ENCODE measurements around the gene SLIT3.

Gene SLIT3

DNA sequence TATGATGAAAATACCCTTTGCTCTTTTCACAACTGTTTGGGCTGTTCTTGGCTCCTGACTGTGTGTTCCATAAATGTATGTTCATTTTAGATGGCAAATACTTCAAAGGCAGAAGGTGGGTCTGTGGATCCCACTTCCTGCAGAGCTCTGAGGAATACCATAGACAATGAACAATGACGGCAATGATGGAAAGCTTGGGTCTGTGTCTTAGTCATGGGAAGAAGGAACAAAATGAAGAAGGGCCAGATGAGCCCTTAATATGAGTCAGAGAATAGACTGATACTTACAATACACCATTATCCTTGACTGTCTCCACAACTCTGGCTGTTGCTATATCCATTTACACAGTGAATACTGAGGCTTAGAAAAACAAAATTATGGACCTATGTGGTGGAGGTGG, 126.0 kb downstream of the SLIT3 start:
- no peak for DNase-seq (ENCODE audit: low read depth)

DNA sequence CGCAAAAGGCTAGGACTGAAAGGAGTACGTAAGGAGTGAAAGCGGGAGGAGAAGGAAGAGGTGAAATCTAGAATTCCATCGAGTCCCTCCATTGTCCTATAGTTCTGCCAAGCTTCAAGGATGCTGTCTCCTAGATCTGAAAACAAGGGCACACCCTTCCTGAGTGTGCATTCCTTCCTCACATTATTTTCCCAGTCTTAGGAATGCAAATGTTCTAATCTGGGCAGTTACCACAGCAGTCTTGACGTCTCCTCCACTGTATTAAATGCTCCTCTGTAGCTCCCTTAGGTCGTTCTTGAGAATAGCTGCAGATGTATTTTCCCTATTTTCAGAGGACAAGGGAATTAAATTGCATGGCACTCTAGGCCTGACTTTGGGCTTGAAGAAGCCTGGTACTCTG, 127.6 kb downstream of the SLIT3 start:
- no peak for DNase-seq (ENCODE audit: low read depth)

DNA sequence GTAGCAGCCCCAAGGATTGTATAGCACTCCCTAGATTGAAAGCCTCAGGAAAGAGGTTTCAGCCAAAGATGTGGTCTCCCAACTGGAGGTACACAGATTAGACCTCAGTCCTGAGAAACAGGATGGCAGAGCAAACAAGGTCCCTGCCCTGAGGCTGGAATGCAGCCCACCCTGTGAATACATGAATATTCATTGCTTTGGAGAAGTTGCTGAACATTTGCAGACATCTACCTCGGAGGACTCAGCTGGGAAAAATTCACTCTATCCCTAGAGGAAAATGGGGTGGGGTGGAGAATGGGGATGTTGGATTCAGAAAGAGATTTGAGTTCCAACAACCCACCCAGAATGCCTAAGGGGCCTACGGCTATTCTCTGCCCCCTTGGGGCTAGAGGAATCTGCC, 129.4 kb downstream of the SLIT3 start:
- no peak for DNase-seq (ENCODE audit: low read depth)

DNA sequence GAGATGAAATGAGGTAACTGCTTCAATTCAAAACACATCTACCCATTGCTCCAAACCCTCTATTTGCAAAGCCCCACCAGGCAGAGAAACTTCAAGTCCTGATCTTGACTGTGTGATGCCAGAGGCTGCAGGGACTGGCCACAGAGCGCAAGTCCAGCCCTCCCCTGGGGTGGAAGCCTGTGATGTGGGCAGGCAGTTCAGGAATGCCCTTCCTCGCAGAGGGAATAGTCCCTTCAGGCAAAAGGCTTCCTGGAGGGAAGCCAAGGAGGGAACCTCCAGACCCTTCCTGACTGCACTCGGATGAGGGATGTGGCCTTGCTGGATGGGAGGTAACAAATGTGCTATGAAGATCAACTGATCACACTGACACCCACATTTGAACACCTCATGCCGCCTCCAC, 131.2 kb downstream of the SLIT3 start:
- DNase-seq (ENCODE audit: low read depth) = no peak

DNA sequence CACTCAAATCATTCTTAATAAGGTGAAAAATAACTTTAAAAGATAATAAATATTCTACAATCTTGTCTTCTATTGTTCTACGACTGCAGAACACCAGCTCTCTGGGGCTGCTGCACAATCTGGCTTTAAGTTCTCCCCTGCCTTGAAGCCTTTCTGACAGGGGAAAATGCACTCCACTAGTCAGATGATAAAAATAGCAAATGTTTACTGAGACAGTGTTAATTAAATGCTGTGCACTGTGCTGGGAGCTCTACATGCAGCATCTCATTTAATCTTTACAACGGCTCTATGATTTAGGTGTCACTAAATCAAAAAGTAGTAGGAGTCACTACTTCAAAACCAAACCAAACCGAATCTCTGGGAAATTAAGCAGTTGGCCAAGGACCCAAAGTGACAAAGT, 132.7 kb downstream of the SLIT3 start:
- no peak for DNase-seq (ENCODE audit: low read depth)

- no peak for DNase-seq (ENCODE audit: low read depth)
Measured at GRCh38 chr5:169166078-169166477, 134.9 kb downstream of the SLIT3 start.

DNA sequence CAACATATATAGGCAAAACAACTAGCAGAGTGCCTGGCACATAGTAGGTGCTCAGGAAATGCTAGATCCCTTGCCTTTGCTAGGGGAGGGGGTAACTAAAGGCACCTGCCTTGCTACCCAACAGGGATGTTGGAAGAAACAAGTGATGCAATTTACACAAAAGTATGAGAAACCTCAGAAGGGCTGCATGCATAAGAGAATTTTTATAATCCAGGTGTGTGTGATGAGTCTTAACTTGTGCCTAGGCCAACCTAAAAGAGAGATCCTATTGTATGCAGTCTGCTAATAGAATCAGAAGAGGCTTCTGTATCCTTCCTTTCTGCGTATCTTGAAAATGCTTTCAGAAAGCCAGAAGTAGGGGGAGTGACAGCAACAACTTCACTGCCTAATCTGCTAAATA, 135.9 kb downstream of the SLIT3 start:
- DNase-seq (ENCODE audit: low read depth) = no peak

- no peak for DNase-seq (ENCODE audit: low read depth)
Measured at GRCh38 chr5:169164481-169164925, 136.4 kb downstream of the SLIT3 start.

DNA sequence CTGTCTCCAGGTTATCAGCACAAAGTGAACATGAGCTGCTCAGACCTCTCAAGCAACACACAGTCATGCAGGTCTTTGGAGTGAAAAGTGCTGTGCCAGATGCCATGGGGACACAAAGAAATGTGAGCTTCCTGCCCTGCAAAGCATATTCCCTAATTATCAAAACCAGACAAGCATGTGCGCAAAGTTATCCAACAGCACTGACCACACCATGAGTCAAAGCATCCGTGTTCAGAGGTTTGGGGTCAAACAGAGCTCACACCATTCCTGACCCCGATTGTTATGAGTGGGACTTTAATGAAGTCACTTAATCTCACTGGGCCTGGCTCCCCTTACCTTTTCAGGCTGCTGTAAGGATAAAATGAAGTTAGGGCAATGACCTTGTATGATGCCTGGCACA, 138.5 kb downstream of the SLIT3 start:
- no peak for DNase-seq (ENCODE audit: low read depth)

- no peak for DNase-seq (ENCODE audit: low read depth)
Measured at GRCh38 chr5:169161022-169161680, 139.8 kb downstream of the SLIT3 start.

GRCh38 chr5:169160405-169160901, 140.5 kb downstream of the SLIT3 start:
- DNase-seq (ENCODE audit: low read depth) = no peak

DNA sequence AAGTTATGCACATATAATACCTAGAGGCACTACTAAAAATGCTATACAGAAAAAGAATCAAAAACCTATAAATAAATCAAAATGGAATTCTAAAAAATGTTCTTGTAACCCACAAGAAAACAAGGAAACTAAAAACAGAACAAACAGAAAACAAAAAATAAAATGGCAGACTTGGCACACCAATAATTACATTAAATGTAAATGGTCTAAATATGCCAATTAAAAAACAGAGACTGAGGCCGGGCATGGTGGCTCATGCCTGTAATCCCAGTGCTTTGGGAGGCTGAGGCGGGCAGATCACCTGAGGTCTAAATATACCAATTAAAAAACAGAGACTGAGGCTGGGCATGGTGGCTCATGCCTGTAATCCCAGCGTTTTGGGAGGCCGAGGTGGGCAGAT, 142.2 kb downstream of the SLIT3 start:
- no peak for DNase-seq (ENCODE audit: low read depth)

- DNase-seq (ENCODE audit: low read depth) = no peak
Measured at GRCh38 chr5:169157064-169157463, 143.9 kb downstream of the SLIT3 start.

DNA sequence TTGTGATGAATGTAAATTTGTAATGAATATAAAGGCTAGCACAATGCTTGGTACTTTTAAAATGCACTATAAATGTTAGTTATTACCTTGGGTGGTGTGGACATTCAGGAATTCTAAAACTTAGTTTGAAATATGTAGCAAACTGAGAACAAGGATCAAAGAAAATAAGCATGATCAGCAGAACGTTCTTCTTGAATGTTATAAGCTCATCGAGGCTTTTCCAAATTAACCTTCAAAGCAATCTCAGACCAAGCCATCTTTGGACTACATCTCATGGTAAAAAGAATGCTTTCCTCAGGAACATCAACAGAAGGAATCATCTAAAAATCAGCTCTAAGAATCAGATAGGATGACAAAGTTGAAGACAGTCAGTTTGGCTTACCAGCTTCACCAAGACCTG, 146.3 kb downstream of the SLIT3 start:
- DNase-seq (ENCODE audit: low read depth) = no peak

DNA sequence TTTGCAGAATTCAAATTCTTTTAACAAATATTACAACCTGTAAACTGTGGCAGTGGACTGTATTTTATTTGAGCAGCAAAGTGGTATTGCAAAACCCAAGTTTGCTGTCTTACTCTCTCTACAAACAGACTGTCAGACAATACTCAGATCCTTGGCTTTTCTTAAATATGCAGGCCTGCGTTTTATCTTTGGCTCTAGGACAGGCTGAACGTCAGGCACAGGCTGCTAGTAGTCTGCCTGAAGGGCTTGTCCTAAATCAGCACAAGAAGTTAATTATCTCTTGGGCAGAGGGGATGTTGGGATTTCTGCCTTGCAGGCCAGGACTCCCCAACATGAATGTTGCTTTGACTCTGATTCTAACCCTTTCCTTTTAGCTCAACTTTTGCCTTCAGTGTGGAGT, 147.5 kb downstream of the SLIT3 start:
- DNase-seq (ENCODE audit: low read depth) = no peak

DNA sequence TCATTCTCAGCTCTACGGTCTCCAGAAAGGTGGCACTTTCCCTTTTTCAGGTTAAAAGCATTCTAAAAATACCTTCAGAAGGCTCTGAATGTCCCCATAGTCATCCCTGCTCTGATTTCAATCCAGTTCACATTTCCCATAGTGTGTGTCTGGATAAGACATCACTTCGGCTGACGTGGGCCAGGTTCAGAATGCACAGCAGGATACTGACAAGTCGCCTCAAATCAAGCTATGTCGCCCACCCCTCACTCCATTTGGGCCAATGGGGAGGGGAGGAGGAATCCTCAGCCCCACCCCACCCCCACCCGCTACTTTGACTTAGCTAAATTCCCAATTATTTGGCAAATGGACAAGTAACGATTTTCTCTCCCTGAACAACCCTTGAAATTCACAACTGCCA, 148.0 kb downstream of the SLIT3 start:
- DNase-seq (ENCODE audit: low read depth) = no peak

- DNase-seq (ENCODE audit: low read depth) = no peak
Measured at GRCh38 chr5:169152453-169152852, 148.5 kb downstream of the SLIT3 start.

- no peak for DNase-seq (ENCODE audit: low read depth)
Measured at GRCh38 chr5:169151051-169151805, 149.7 kb downstream of the SLIT3 start.

DNA sequence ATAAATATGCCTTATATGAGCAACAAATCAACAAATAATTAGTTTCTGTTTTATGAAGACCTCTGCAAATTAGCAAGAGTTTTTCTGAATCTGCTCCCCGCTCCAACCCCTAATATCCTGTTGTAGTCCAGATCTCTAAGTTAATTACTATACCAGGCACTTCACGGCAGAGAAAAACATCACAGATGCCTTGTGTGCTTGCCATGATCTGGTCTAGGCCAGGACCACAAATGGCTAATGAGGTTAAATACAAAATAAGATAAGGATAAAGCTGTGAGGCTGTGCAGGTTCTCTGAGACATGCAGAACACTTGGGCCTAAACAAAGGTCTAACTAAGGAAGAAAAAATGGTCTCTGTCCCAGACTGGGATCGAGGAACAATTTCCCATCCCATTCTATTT, 150.8 kb downstream of the SLIT3 start:
- DNase-seq (ENCODE audit: low read depth) = no peak

DNA sequence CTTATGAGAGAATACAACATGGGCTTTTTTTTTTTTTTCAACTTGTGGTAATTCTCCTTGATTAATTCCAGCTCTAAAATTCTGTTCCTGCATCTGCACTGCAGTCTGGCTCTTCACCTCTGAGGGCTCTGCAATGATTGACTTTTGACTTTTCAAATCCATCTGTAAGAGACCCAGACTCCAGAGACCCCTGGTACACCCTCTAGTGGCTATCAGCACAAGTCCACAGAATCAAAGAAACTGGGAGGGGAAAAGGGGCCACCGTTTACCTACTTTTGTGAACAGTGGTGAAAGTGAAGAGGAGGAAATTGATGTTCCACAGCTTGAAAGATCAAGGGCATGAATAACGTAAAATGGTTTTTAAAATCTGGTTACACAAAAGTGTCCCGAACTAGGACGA, 151.6 kb downstream of the SLIT3 start:
- no peak for DNase-seq (ENCODE audit: low read depth)

GRCh38 chr5:169148138-169148740, 152.7 kb downstream of the SLIT3 start:
- DNase-seq (ENCODE audit: low read depth) = no peak

DNA sequence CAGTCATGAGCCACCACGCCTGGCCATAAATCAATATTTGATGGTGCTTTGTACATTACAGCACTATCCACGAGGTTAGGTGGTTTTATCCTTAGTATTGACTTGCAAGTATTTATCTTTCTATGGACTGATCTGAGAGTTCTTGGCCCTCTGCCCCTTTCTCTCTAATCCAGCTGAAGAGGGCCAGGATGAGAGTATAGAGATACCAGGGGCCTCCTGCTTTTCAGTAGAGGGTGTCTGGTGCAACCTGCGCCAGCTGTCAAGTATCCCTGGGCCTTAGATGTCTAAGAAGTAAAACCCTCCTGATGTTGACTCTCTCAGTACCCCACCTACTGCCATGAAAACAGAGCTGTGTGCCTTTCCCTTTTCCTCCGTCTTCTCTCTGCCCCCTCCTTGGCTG, 153.4 kb downstream of the SLIT3 start:
- no peak for DNase-seq (ENCODE audit: low read depth)

DNA sequence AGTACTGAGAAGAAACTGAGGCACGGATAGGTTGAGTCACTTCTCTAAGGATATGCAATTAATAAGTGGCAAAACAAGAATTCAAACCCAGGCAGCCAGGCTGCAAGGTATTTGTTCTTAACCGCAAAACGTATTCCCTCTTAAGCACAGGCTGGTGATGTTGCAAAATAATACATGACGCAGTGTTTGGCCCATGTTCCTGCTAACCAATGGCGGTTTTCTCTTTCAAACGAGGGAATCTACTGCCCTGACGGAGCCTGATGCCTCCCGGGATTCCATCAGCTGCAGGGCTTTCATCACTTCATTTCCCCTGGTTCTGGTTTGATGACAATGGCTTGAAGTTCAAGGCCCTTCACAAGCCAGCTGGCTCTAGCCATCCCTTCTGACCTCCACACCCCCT, 154.8 kb downstream of the SLIT3 start:
- no peak for DNase-seq (ENCODE audit: low read depth)
